OCI-LY7 (cell line): Measurements from ENCODE around the gene NES. TPM values are rescaled to one million over a fixed set of nuclear protein-coding genes. Genes with fewer than 3 reads are reported as not detected.

Experiments
- BruUV-seq: library from RNA; stranded (reverse); fragments of 400-500 nt; replicated peaks from 2 replicates; lab custom pipeline; 2021; lab: Mats Ljungman, UMichigan
- CTCF ChIA-PET: fragments of 300-600 bp; sonication (Branson Sonifier 250); formaldehyde crosslinking; loops from one replicate; lab custom pipeline; 2022; ENCODE audit warnings: antibody characterized with exemption; ENCODE audit not compliant: unreplicated experiment; lab: Charles Lee
- POLR2A ChIA-PET: fragments of 300-600 bp; sonication (Branson Sonifier 250); formaldehyde crosslinking; loops from one replicate; lab custom pipeline; 2022; ENCODE audit warnings: antibody characterized with exemption; lab: Charles Lee
- DNase-seq: peaks from one replicate; pipeline ENCODE4 v3.0.0-alpha.2; 2015; ENCODE audit warnings: low spot score
- H2AFZ ChIP-seq: fragments of 200-600 bp; sonication (generic), shearing (Covaris generic); 2 replicates; pipeline ENCODE4 v1.6.1; 2014; ENCODE audit warnings: mild to moderate bottlenecking, antibody characterized with exemption, low read length, moderate library complexity
- H3K27ac ChIP-seq: fragments of 200-600 bp; sonication (generic); 2 replicates; pipeline ENCODE4 v1.5.1; 2014; ENCODE audit warnings: mixed run types, low read depth, mild to moderate bottlenecking, moderate library complexity, low read length, inconsistent platforms; ENCODE audit not compliant: poor library complexity, severe bottlenecking
- H3K36me3 ChIP-seq: fragments of 200-600 bp; sonication (generic); 2 replicates; pipeline ENCODE4 v1.6.1; 2014; ENCODE audit warnings: mild to moderate bottlenecking, antibody characterized with exemption, low read length, moderate library complexity, mixed read lengths; ENCODE audit not compliant: insufficient read depth
- H3K4me1 ChIP-seq: fragments of 200-600 bp; sonication (generic); 2 replicates; pipeline ENCODE4 v1.5.1; 2014; ENCODE audit warnings: mild to moderate bottlenecking, low read length; ENCODE audit not compliant: insufficient read depth, poor library complexity, severe bottlenecking
- H3K4me2 ChIP-seq: fragments of 200-600 bp; sonication (generic); 2 replicates; pipeline ENCODE4 v1.6.1; 2014; ENCODE audit warnings: mild to moderate bottlenecking, low read length
- H3K4me3 ChIP-seq: fragments of 200-600 bp; sonication (generic); 2 replicates; pipeline ENCODE4 v1.5.1; 2014; ENCODE audit warnings: mild to moderate bottlenecking, low read depth, low read length; ENCODE audit not compliant: poor library complexity, severe bottlenecking
- H3K79me2 ChIP-seq: fragments of 200-600 bp; sonication (generic); 2 replicates; pipeline ENCODE4 v1.6.1; 2016; ENCODE audit warnings: low read depth, mild to moderate bottlenecking, low read length, moderate library complexity, mixed read lengths; ENCODE audit not compliant: insufficient read depth
- H3K9me2 ChIP-seq: fragments of 200-600 bp; sonication (generic); 2 replicates; pipeline ENCODE4 v1.6.1; 2016; ENCODE audit warnings: mild to moderate bottlenecking, low read length, mixed read lengths; ENCODE audit not compliant: insufficient read depth
- H3K9me3 ChIP-seq: fragments of 200-600 bp; sonication (generic); 2 replicates; pipeline ENCODE4 v1.6.1; 2014; ENCODE audit warnings: mild to moderate bottlenecking, mixed run types, low read length, mixed read lengths
- H4K20me1 ChIP-seq: fragments of 200-600 bp; sonication (generic); 2 replicates; pipeline ENCODE4 v1.6.1; 2014; ENCODE audit warnings: mild to moderate bottlenecking, antibody characterized with exemption, low read length, moderate library complexity, mixed read lengths; ENCODE audit not compliant: insufficient read depth
- EZH2phosphoT487 ChIP-seq: fragments of 200-600 bp; sonication (generic); IDR thresholded peaks from 2 replicates; pipeline ENCODE4 v1.6.1; 2018; ENCODE audit warnings: low read depth, borderline replicate concordance, mild to moderate bottlenecking, mixed run types, antibody characterized with exemption, low read length, moderate library complexity, mixed read lengths
- intact Hi-C: fragments of 100-400 bp; cut with micrococcal nuclease; formaldehyde crosslinking; loops from one replicate; pipeline ENCODE4 v1.10.0; 2022; ENCODE audit not compliant: unreplicated experiment
- total RNA-seq, 2 experiments: library from RNA; depleted of rRNA in 1 of 2; stranded (reverse); fragments of >200 nt in 1 of 2; shearing (Covaris generic) in 1 of 2; gene quantifications; 2 replicates each; pipeline ENCODE4 v1.2.3, GENCODE V29; 2014 to 2022
- TF ChIP-seq, protein P1 (sequence below): fragments of 200-600 bp; sonication (generic); conservative IDR thresholded peaks from 2 replicates; pipeline ENCODE4 v1.5.1; 2014; ENCODE audit warnings: mild to moderate bottlenecking, antibody characterized with exemption, low read length, moderate library complexity, mixed read lengths

NES gene
- total RNA-seq, 2 experiments from 2014 or later: not detected

DNA sequence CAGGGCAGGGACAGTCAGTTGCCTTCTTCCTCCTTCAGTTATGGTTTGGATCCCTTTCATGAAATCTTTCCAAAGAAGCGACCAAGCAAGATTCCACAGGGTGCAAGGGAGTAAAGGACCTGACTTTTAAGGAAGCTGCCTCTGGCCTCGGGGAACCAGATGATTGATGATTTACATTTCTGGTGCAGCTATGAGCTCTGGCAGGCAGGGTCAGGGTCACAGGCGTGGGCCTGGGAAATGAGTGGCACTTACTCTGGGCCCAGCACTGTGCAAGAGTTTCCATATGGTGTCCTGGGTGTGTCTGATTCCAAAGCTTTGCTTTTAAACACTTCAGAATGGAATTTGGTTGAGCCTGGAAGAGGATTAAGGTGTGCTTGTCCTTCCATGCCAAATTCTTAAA is 35.4 kb upstream of the NES start:
- Histone ChIP-seq H3K4me2 (no peak overlapping the region), H3K79me2 (no peaks in the 10 kb centered on the region), H3K27ac (no peak overlapping the region), H3K36me3 (peaks cover 8% of the 10 kb centered on the region), H3K4me3 (no peak overlapping the region), H3K9me2 (no peaks in the 10 kb centered on the region), H4K20me1 (no peaks in the 10 kb centered on the region), H3K9me3 (no peaks in the 10 kb centered on the region), H3K4me1 (no peaks in the 10 kb centered on the region), H2AFZ (no peak overlapping the region)
- DNase-seq: no peak
- POLR2A ChIA-PET: no interaction called here
- no TSS peak for BruUV-seq
- intact Hi-C loops: no loop called here
- no peak for TF ChIP-seq EZH2phosphoT487
- TF ChIP-seq, protein P1, sequence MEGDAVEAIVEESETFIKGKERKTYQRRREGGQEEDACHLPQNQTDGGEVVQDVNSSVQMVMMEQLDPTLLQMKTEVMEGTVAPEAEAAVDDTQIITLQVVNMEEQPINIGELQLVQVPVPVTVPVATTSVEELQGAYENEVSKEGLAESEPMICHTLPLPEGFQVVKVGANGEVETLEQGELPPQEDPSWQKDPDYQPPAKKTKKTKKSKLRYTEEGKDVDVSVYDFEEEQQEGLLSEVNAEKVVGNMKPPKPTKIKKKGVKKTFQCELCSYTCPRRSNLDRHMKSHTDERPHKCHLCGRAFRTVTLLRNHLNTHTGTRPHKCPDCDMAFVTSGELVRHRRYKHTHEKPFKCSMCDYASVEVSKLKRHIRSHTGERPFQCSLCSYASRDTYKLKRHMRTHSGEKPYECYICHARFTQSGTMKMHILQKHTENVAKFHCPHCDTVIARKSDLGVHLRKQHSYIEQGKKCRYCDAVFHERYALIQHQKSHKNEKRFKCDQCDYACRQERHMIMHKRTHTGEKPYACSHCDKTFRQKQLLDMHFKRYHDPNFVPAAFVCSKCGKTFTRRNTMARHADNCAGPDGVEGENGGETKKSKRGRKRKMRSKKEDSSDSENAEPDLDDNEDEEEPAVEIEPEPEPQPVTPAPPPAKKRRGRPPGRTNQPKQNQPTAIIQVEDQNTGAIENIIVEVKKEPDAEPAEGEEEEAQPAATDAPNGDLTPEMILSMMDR: no peak
- CTCF ChIA-PET: no interaction called here

DNA sequence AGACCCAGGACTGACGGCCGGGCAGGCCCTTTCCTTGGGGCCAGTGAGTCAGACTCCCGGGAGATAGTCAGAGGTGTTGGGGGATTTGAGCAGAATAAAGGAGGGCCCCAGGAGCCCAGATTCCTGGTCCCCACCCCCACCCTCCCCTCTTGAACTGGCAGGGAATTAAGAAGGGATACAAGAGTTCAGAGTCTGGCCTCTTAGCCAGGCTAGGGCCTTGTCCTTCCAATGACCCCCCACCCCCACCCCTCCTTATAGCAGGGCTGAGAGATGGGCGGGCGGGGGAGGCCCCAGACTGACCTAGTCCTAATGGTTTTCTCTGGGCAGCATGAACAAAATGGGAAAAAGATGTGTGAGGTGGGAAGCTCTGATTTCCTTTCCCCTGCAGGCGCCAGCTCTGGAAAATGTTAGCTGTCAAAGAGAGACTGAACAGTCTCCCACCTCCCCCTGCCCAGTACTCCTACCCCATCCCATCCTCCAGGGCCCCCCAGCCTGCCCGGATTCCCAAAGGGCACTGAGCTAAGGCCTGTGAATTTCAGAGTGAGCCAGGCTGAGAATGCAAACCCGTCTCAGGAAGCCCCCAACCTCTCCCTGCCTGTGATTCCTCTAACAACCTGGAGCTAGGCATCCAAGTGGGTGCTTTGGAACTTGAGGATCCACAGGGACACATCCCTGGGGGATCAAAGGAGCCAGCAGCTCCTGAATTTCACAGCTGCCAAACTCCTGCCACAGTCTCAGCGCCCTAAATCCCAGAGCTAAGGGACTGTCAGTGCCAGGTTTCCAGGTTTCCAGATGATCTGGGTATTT is 34.0 kb upstream of the NES start:
- H4K20me1 ChIP-seq: no peaks in the 10 kb centered on the region
- no peak overlapping the region for H3K4me2 ChIP-seq
- no peaks in the 10 kb centered on the region for H3K36me3 ChIP-seq
- H3K9me2 ChIP-seq: no peaks in the 10 kb centered on the region
- no peak overlapping the region for H2AFZ ChIP-seq
- intact Hi-C loops: no loop called here
- no peaks in the 10 kb centered on the region for H3K9me3 ChIP-seq
- ChIA-PET POLR2A (no interaction called here), CTCF (interaction anchor here (0.6 kb wide), 1 partner anchor 30 kb away, joined by 3 read pairs; no protein-coding TSS in a partner anchor)
- no TSS peak for BruUV-seq
- peaks cover 7% of the 10 kb centered on the region for H3K4me1 ChIP-seq
- TF ChIP-seq, protein P1: no peak
- no peak for TF ChIP-seq EZH2phosphoT487
- H3K27ac ChIP-seq: no peak overlapping the region
- H3K79me2 ChIP-seq: no peaks in the 10 kb centered on the region
- no peak for DNase-seq
- H3K4me3 ChIP-seq: no peak overlapping the region

DNA sequence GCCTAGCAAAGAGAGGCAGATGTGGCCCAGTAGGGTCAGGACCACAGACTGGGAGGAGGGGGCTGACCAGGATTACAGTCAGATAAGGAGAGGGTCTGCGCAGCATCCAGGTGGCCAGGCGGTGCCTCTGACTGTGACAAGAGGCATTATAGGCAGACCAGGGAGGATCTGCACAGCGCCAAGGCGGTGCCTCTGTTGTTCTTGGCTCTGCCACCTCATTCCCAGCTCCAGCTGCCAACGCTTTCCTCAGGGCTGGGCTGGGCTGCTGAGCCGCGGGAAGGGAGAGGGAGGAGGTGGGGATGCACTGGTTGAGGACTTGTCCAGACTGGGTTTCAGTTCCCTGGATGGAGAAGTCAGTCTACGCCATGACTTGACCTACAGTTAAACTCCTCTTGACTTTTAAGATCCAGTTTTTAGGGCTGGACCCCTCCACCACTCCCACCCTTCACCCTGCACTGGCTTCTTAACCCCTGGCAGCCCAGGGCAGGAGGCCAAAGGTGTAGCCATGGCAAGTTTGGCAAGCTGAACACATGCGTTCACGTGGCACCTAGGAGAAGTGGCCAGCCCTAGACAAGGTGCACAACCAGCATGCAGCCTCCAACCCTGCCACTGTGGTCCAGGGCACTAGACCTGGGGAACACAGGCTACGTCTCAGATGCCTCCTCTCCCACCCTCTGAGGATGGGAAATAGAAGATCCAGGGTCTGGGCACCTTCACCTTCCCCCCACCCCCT is 32.7 kb upstream of the NES start:
- no peak overlapping the region for H3K27ac ChIP-seq
- no peak overlapping the region for H3K4me3 ChIP-seq
- no peak overlapping the region for H2AFZ ChIP-seq
- H3K9me2 ChIP-seq: no peaks in the 10 kb centered on the region
- TF ChIP-seq, protein P1: no peak
- no peak for TF ChIP-seq EZH2phosphoT487
- H3K9me3 ChIP-seq: no peaks in the 10 kb centered on the region
- ChIA-PET CTCF (no interaction called here), POLR2A (no interaction called here)
- H3K4me1 ChIP-seq: peaks cover 17% of the 10 kb centered on the region
- no peak overlapping the region for H3K4me2 ChIP-seq
- BruUV-seq: no TSS peak
- intact Hi-C loops: no loop called here
- no peaks in the 10 kb centered on the region for H4K20me1 ChIP-seq
- no peaks in the 10 kb centered on the region for H3K79me2 ChIP-seq
- H3K36me3 ChIP-seq: no peaks in the 10 kb centered on the region
- DNase-seq: no peak
